ENCODE measurements around the gene CDK5RAP2. TPM values are rescaled to one million over a fixed set of nuclear protein-coding genes. Genes with fewer than 3 reads are reported as not detected.

CDK5RAP2 gene
- total RNA-seq, 2 experiments from 2014 or later, result 76.0 to 81.6 TPM

DNA sequence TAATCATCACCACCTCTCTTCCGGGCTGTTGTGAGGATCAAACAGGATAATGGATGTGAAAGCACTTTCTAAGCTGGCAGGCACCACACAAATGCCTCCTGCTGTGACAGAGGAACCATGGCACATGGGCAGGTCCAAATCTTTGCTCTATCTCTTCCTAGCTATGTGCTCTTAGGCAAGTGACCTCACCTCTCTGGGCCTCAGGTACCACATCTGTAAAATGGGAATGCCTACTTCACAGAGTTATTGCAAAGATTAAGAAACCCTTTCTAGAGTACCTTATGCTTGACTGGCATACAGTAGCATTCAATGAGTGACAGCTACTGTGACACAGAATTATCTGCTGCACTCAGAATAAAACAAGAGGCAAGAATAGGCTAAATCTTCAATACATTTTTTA lies 51.6 kb downstream of the CDK5RAP2 start:
- H3K4me3 ChIP-seq (ENCODE audit: low read depth, low read length, poor library complexity, severe bottlenecking), result no peak overlapping the region
- ChIA-PET POLR2A (interaction anchor here (0.6 to 1.9 kb wide), 2 partner anchors 17 to 861 kb away, joined by 3 to 4 read pairs; no protein-coding TSS in a partner anchor), CTCF (ENCODE audit: unreplicated experiment) (no interaction called here)
- intact Hi-C loops (cut with micrococcal nuclease; ENCODE audit: unreplicated experiment), result no loop called here
- no peaks in the 10 kb centered on the region for H4K20me1 ChIP-seq (ENCODE audit: insufficient read depth, low read length)
- no peak overlapping the region for H3K27ac ChIP-seq (ENCODE audit: low read depth, low read length, poor library complexity, severe bottlenecking)
- H2AFZ ChIP-seq (ENCODE audit: low read length), result no peak overlapping the region
- DNase-seq (ENCODE audit: low spot score), result no peak
- no TSS peak for BruUV-seq (replicated peaks)
- TF ChIP-seq, protein P1, sequence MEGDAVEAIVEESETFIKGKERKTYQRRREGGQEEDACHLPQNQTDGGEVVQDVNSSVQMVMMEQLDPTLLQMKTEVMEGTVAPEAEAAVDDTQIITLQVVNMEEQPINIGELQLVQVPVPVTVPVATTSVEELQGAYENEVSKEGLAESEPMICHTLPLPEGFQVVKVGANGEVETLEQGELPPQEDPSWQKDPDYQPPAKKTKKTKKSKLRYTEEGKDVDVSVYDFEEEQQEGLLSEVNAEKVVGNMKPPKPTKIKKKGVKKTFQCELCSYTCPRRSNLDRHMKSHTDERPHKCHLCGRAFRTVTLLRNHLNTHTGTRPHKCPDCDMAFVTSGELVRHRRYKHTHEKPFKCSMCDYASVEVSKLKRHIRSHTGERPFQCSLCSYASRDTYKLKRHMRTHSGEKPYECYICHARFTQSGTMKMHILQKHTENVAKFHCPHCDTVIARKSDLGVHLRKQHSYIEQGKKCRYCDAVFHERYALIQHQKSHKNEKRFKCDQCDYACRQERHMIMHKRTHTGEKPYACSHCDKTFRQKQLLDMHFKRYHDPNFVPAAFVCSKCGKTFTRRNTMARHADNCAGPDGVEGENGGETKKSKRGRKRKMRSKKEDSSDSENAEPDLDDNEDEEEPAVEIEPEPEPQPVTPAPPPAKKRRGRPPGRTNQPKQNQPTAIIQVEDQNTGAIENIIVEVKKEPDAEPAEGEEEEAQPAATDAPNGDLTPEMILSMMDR (conservative IDR thresholded peaks at IDR 0.05; ENCODE audit: low read length), result no peak
- TF ChIP-seq EZH2phosphoT487 (IDR thresholded peaks at IDR 0.05; ENCODE audit: borderline replicate concordance, low read depth, low read length), result no peak
- H3K9me3 ChIP-seq (ENCODE audit: low read length), result no peaks in the 10 kb centered on the region
- no peaks in the 10 kb centered on the region for H3K79me2 ChIP-seq (ENCODE audit: insufficient read depth, low read depth, low read length)
- peaks cover 97% of the 10 kb centered on the region for H3K36me3 ChIP-seq (ENCODE audit: insufficient read depth, low read length)
- H3K9me2 ChIP-seq (ENCODE audit: insufficient read depth, low read length), result no peaks in the 10 kb centered on the region
- no peak overlapping the region for H3K4me2 ChIP-seq (ENCODE audit: low read length)
- H3K4me1 ChIP-seq (ENCODE audit: insufficient read depth, low read length, poor library complexity, severe bottlenecking), result no peaks in the 10 kb centered on the region

GRCh38 chr9:120526534-120526933 lies 53.4 kb downstream of the CDK5RAP2 start:
- Histone ChIP-seq H3K9me3 (ENCODE audit: low read length) (no peaks in the 10 kb centered on the region), H3K27ac (ENCODE audit: low read depth, low read length, poor library complexity, severe bottlenecking) (no peak overlapping the region), H2AFZ (ENCODE audit: low read length) (no peak overlapping the region), H3K79me2 (ENCODE audit: insufficient read depth, low read depth, low read length) (no peaks in the 10 kb centered on the region), H3K36me3 (ENCODE audit: insufficient read depth, low read length) (peaks cover 95% of the 10 kb centered on the region), H3K4me3 (ENCODE audit: low read depth, low read length, poor library complexity, severe bottlenecking) (no peak overlapping the region), H4K20me1 (ENCODE audit: insufficient read depth, low read length) (no peaks in the 10 kb centered on the region), H3K4me2 (ENCODE audit: low read length) (no peak overlapping the region), H3K4me1 (ENCODE audit: insufficient read depth, low read length, poor library complexity, severe bottlenecking) (no peaks in the 10 kb centered on the region), H3K9me2 (ENCODE audit: insufficient read depth, low read length) (no peaks in the 10 kb centered on the region)
- no TSS peak for BruUV-seq (replicated peaks)
- TF ChIP-seq, protein P1 (conservative IDR thresholded peaks at IDR 0.05; ENCODE audit: low read length), result no peak
- no peak for TF ChIP-seq EZH2phosphoT487 (IDR thresholded peaks at IDR 0.05; ENCODE audit: borderline replicate concordance, low read depth, low read length)
- no peak for DNase-seq (ENCODE audit: low spot score)
- ChIA-PET POLR2A (no interaction called here), CTCF (ENCODE audit: unreplicated experiment) (no interaction called here)
- intact Hi-C loops (cut with micrococcal nuclease; ENCODE audit: unreplicated experiment), result no loop called here

- Histone ChIP-seq H3K79me2 (ENCODE audit: insufficient read depth, low read depth, low read length) (no peaks in the 10 kb centered on the region), H2AFZ (ENCODE audit: low read length) (no peak overlapping the region), H3K4me2 (ENCODE audit: low read length) (no peak overlapping the region), H3K9me3 (ENCODE audit: low read length) (no peaks in the 10 kb centered on the region), H3K4me3 (ENCODE audit: low read depth, low read length, poor library complexity, severe bottlenecking) (no peak overlapping the region), H4K20me1 (ENCODE audit: insufficient read depth, low read length) (no peaks in the 10 kb centered on the region), H3K4me1 (ENCODE audit: insufficient read depth, low read length, poor library complexity, severe bottlenecking) (no peaks in the 10 kb centered on the region), H3K27ac (ENCODE audit: low read depth, low read length, poor library complexity, severe bottlenecking) (no peak overlapping the region), H3K9me2 (ENCODE audit: insufficient read depth, low read length) (no peaks in the 10 kb centered on the region), H3K36me3 (ENCODE audit: insufficient read depth, low read length) (peaks cover 95% of the 10 kb centered on the region)
- POLR2A ChIA-PET, result interaction anchor here (0.7 to 1.6 kb wide), 3 partner anchors 8 to 173 kb away, joined by 3 to 7 read pairs (median 4); no protein-coding TSS in a partner anchor
- intact Hi-C loops (cut with micrococcal nuclease; ENCODE audit: unreplicated experiment), result no loop called here
- no peak for DNase-seq (ENCODE audit: low spot score)
- TF ChIP-seq, protein P1 (conservative IDR thresholded peaks at IDR 0.05; ENCODE audit: low read length), result no peak
- TF ChIP-seq EZH2phosphoT487 (IDR thresholded peaks at IDR 0.05; ENCODE audit: borderline replicate concordance, low read depth, low read length), result no peak
- CTCF ChIA-PET (ENCODE audit: unreplicated experiment), result no interaction called here
- no TSS peak for BruUV-seq (replicated peaks)
These were observed 55.1 kb downstream of the CDK5RAP2 start for GRCh38 chr9:120524863-120525262.

All from OCI-LY7 (cell line).